ENCODE data around the gene HBG2.
"Not testable (repeated sequence)": the region's sequence is repeated elsewhere in the genome, so short reads cannot be mapped to it uniquely, and the experiment has no call there.

The HBG2 gene

DNA sequence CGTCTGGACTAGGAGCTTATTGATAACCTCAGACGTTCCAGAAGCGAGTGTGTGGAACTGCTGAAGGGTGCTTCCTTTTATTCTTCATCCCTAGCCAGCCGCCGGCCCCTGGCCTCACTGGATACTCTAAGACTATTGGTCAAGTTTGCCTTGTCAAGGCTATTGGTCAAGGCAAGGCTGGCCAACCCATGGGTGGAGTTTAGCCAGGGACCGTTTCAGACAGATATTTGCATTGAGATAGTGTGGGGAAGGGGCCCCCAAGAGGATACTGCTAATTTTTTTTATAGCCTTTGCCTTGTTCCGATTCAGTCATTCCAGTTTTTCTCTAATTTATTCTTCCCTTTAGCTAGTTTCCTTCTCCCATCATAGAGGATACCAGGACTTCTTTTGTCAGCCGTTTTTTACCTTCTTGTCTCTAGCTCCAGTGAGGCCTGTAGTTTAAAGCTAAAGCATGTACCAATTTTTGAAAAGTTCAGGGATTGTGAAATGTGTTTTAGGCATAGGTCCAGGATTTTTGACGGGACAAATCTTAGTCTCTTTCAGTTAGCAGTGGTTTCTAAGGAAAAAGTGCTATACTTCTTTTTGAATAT, 4.7 kb downstream of the HBG2 start, which contains the start of gene HBG1:
Gene HBG1, minus strand, starts transcription at position 51 of the 590 bp plus-strand sequence. CDS start 53 bp downstream, outside the sequence.
- not testable (repeated sequence) for DNase-seq (ENCODE audit: low spot score)

DNA sequence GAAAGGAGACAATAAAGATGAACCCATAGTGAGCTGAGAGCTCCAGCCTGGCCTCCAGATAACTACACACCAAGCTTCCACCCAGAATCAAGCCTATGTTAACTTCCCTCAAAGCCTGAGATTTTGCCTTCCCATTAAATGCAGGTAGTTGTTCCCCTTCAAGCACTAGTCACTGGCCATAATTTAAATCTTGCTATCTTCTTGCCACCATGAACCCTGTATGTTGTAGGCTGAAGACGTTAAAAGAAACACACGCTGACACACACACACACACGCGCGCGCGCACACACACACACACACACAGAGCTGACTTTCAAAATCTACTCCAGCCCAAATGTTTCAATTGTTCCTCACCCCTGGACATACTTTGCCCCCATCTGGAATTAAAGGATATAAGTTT, 6.1 kb downstream of the HBG2 start:
- not testable (repeated sequence) for DNase-seq (ENCODE audit: low spot score)

DNA sequence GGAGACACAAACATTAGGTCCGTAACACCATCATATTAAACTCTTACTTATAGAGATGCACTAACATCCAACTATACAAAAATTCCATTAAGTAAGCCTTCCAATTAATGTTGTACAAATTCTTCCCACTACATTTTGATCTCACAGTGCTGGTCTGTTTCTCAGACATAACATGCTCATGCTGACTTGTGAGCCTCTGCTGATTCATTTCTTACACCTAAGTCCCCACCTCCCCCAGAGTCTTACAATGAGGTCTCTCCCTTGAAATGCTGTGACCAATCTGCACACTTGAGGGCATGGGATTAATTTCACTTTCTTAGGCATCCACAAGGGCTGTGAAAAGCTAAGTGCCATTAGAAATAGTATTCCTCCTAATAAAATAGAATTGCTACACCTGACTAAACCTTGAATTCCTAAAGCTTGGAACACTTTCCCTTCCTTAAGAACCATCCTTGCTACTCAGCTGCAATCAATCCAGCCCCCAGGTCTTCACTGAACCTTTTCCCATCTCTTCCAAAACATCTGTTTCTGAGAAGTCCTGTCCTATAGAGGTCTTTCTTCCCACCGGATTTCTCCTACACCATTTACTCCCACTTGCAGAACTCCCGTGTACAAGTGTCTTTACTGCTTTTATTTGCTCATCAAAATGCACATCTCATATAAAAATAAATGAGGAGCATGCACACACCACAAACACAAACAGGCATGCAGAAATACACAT, 6.9 kb downstream of the HBG2 start:
- no peak for DNase-seq (ENCODE audit: low spot score)

DNA sequence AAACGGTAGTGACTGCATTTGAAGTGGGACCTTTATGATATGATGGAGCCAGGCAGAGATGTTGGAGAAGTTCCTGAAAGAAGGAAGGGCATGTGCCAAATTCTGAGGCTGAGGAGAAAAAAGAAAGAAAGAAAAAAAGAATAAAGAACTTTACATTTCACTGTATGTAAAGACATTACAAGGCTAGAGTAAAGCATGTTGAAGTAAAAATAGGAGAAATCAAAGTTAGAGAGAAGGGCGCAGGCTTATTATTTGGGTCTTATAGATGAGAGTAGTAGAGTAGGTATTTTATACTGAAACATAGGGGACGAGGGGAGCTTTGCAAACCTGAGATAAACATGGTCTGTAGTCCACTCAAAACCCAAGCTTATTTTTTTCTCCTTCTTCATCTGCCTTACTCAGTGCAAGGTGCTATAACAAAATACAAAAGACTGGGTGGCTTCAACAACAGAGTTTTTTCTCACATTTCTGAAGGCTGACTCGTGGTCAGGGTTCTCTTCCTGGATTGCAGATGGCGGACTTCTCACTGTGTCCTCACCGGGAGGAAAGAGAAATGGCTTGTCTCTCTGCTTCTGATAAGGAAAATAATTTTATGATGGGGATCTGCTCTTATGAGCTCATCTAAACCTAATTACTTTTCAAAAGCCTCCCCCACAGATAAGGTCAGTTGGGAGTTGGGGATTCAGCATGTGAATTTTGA, 7.7 kb downstream of the HBG2 start:
- no peak for DNase-seq (ENCODE audit: low spot score)

DNA sequence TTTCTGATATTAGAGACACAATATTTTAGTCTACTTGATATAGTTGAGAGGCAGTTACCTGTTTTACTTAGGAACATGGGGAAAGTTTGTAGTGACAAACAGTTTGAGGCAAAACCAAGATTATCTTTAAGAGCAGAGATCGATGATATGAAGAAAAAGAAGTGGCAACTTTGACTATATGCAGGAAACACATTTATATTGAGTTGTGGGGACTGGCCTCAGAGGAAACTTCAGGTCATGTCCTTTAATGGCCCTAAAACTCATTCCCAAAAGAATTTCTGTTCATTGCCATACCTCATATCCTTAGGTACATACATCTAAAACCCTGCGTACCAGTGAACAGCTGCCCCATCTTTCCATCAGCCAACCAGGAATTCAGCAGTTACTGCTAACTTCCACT, 9.4 kb downstream of the HBG2 start:
- DNase-seq (ENCODE audit: low spot score), result no peak

DNA sequence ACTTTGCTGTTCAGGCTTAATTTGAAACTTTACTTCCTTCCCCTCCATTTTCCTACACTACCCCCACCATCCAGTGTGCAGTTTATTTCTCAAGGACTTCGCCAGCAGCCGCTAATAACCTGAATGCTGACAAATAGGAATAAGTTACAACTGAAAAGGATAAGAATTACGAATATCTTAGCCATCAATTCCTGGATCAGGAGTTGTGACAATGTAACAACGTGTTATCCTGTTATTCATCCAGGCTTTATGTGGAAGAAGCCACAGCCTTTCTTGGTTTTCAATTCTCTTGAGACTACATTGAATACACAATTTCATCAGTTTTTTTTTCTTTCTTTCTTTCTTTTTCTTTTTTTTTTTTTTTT, 10.8 kb downstream of the HBG2 start:
- no peak for DNase-seq (ENCODE audit: low spot score)

DNA sequence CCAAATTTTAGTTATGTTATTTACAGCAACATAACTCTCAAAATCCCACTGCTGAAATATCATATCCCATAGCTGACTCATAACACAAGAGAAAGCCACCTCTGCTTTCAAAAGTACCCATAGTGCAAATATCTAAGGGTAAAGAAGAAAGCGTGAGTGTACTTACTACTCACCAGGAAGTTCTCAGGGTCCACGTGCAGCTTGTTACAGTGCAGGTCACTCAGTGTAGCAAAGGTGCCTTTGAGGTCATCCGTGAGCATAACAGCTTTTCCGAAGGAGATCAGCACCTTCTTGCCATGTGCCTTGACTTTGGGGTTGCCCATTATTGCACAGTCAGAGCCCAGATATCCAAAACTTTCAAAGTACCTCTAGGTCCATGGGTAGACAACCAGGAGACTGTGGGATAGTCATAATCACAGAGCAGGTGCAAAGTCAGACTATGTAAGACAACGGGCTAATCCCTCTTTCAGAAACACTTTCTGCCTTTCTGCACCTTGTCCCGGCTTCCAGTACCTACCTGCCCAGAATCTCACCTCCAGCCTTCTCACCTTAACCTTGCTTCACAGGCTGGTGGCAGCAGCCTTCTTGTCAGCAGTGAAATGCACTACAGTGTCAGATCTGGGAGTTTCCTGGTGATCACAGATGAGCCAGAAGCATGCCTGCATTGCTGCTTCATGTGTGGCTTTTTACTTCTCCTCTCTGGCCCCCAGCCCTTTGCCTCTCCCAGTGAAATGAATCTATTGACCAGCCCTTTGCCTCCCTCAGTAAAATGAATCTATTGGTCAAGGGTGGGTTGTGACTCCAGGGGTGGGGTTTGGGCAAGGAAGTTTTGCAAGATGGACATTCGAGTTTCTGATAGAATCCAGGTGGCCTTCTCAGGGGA, 11.4 kb downstream of the HBG2 start:
- no peak for DNase-seq (ENCODE audit: low spot score)

DNA sequence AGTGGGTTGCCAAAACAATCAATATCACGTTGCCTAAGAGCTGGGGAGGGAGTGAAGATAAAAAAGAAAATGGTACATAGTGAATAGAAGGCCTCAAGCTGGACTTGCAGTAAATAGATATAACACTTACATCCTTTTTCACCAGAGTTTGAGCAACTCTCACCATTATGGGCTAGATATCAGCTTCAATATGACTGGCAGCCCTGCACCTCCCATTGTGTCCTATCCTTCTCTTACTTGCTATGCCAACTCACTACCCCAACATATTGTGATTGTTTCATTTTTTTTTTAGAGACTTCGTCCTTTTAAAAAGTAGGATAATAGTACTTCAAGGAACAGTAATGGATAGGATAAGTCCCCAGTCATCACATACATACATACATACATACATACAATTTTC, 12.4 kb downstream of the HBG2 start:
- DNase-seq (ENCODE audit: low spot score), result no peak

DNA sequence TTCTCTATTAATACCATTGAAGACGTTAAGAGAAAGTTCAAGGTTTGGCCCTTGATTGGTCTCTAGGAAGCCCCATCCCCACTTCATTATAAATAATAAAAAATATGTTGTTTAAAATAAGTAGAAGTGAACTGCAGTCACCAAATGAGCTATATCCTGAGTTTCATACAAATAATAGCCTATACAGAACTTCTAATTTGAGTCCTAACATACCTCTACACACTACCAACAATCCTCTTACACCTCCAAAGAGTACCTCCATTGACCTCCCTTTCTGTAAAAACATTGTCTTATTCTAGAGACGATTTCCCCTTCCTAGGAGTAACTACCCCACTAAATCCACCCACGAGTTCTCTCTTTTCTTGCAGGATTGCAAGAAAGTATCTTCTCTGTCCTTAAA, 13.1 kb downstream of the HBG2 start:
- DNase-seq (ENCODE audit: low spot score), result no peak

DNA sequence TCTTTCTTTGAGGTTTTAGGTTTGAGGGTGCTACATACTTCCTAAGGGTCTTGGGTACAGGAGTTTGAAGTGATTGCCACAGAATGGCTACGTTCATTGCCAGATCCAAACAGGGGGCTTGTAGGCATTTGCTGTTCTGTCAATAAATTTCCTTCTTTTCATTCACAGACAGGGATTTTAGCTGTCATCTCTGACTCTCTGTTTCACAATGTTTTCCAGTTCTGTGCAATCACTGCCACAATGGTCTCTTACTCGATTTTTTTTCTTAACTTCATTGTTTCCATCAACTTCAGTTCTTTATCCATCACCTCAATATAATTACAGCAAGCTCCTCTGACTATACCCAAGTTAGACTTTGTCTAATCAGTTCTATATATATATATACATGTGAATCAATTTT, 14.1 kb downstream of the HBG2 start:
- no peak for DNase-seq (ENCODE audit: low spot score)

DNA sequence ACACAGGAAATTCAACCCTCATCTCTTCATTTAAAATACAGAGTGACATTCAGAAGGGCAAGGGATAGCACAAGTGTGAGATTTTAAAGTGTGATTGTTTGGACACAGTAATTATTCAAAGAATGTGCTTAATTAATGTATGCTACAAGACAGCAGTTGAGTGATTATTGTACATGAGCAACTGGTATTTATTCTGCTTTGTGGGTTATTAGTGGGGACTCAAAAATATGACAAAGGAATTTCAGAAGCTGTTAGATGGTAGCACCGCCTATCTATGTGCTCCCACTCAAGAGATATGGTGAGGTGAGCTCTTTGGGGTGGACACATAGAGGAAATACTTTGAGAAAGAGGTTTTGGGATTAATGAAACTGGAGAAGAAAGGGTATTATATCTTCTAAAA, 14.5 kb downstream of the HBG2 start:
- no peak for DNase-seq (ENCODE audit: low spot score)

DNA sequence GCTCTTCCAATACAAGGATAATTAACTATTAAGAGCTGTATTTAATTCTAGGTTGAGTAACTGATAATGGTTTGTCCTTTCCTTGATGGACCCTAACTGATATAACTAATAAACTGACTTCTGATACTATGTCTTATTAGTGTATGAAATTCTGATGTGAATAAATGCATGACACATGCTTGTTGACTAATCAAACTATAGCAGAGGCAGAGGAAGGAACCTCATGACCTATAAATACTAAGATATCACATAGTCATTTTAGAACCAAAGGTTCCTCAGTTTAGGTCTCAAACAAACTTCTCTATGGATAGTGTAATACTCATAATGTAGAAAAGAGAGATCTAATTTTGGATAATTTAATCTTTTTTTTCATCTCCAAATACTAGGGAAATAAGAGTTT, 15.5 kb downstream of the HBG2 start:
- DNase-seq (ENCODE audit: low spot score), result no peak

DNA sequence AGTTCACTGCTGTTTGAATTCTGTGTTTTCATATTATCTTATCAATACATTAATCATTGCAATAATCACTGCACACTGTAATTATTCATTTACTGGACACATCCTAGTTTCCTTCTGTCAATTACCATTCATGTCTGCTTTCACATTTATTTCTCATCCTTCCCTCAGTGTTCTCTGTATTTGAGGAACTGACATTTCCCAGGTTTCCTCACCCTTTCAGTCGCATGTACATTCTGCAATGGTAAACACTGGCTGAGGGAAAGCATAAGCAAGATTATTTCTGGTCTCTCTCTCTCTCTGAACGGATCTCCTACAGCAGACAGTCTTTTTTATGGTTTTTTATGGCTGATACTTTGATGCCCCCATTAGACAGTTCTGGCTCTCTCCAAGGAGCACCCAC, 16.1 kb downstream of the HBG2 start:
- no peak for DNase-seq (ENCODE audit: low spot score)

DNA sequence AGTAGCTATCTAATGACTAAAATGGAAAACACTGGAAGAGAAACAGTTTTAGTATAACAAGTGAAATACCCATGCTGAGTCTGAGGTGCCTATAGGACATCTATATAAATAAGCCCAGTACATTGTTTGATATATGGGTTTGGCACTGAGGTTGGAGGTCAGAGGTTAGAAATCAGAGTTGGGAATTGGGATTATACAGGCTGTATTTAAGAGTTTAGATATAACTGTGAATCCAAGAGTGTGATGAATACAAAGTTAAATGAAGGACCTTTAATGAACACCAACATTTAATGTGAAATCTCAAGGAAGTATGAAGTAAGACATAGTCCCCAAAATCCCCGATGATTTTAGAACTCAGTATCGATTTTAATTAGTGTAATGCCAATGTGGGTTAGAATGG, 17.2 kb downstream of the HBG2 start:
- no peak for DNase-seq (ENCODE audit: low spot score)

DNA sequence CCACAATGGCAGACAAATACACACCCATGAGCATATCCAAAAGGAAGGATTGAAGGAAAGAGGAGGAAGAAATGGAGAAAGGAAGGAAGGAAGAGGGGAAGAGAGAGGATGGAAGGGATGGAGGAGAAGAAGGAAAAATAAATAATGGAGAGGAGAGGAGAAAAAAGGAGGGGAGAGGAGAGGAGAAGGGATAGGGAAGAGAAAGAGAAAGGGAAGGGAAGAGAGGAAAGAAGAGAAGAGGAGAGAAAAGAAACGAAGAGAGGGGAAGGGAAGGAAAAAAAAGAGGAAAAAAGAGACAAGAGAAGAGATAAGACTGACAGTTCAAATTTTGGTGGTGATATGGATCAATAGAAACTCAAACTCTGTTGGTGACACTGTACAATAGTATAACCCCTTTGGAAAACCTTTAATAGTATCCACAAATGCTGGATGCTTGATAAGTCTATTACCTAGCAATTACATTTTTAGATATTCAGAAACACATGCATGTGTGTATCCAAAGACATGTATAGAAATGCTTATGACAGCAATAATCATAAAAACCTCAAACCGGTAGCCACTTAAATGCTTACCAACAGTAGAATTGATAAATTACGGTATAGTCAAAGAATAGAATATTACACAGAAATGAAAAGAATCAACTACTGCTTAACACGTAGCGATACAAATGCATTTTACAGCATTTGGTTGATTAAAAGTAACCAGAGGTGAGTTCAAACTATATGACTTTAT, 19.1 kb downstream of the HBG2 start:
- no peak for DNase-seq (ENCODE audit: low spot score)

DNA sequence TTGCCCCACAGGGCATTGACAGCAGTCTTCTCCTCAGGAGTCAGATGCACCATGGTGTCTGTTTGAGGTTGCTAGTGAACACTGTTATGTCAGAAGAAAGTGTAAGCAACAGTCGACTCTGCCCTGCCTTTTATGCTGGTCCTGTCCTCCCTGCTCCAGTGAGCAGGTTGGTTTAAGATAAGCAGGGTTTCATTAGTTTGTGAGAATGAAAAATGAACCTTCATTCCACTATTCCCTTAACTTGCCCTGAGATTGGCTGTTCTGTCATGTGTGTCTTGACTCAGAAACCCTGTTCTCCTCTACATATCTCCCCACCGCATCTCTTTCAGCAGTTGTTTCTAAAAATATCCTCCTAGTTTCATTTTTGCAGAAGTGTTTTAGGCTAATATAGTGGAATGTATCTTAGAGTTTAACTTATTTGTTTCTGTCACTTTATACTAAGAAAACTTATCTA, 20.2 kb downstream of the HBG2 start, which contains the start of gene HBD:
Gene HBD, minus strand, starts transcription at position 103 of the 454 bp plus-strand sequence. Its CDS starts 50 bp downstream, at position 53.
- no peak for DNase-seq (ENCODE audit: low spot score)

DNA sequence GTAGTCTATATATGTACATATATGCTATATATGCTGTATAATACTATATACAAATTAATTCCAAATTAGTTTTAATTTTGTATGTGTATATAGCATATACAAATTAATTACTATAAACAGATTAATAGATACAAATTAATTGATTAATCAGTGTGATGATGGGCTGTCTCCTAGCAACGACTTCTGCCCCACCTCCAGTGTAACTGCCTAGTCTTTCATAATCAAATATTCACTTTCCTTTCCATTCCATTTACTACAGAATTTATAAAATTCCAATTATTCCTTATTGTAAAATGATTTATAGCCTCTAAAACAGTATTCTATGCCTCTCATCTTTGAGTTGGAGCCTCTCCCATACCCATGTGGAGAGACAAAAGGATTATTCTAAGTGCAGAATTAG, 21.3 kb downstream of the HBG2 start:
- no peak for DNase-seq (ENCODE audit: low spot score)

DNA sequence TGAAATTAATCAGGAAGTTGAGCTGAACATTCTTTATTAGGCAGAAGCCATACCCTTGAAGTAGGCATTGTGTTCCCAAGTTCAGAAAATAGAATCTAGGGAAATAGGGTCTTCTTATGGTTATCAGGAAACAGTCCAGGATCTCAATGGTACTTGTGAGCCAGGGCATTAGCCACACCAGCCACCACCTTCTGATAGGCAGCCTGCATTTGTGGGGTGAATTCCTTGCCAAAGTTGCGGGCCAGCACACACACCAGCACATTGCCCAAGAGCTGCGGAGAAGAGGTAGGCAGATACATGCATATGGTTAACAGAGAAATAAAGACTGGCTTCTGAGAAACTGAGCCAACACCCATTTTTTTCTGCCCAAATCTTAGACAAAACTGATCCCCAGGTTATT, 21.8 kb downstream of the HBG2 start:
- no peak for DNase-seq (ENCODE audit: low spot score)

DNA sequence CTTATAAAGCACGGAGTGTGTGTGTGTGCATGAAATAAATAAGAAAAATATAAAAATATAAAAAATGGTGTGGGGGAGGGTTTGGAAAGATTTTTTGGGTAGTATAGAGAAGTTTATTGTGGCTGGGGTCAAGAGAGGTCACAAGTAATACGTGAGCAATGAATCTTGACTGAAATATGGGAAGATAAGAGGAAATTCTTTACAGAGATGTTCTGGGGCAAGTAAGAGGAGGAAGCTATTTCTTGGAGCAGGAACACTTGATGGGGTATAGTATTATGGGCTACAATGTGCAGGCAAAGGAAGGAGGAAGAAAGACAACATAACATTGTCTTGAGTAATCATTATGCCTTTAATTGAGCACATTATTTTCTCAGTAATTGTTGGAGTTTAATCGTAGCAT, 22.4 kb downstream of the HBG2 start:
- DNase-seq (ENCODE audit: low spot score), result no peak

DNA sequence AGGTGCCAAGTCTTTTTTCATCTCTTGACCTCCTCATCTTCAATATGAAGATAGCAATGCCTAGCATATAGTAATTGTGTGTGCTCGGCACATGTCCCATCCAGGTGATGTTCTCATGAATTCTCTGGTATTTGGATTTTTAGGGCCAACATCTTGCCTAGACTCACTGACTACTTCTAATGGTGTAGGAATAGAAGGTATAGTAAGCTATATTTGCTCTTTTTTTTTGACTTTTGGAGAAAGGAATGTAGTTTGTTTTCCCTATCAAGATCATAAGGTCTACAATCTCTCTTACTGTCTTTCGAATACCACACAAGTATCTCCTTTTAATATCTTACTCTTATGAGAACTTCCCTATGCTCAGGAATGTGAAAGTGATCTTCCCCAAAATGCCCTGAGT, 23.5 kb downstream of the HBG2 start:
- no peak for DNase-seq (ENCODE audit: low spot score)

DNA sequence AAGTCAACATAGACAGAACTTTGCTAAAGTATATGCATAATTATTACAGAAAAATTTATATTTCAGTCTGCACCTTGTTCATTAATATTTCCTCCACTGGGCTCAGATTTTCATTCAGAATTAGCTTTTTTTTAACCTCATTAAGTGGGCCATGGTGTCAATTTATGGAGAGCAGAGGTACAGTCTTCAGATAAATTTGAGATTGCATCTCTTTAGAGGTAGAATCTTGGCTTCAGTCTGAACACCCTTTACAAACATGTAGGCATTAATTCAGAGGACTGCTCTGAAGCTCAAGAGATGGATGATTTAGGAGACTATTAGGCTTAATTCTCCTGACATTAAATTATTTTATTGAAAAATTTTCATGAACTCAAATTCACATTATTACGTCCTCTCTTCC, 24.3 kb downstream of the HBG2 start:
- no peak for DNase-seq (ENCODE audit: low spot score)

DNA sequence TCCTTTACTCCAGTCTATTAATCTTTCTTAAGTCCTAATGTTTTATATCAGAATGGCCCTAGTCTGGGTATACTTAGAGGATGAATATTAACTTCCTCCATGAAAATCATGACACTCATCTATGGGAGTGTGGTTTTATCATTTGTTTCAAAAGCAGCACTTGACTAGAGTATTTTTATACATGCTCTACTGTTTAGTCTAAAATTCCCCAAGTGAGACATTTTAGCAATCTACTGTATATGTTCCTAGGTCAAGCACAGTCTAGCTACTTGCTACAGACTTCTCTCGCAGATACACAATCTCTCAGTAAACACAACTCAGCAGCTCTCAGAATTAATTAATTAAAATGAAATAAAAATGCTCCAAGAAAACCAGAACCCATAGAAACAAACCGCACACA, 24.8 kb downstream of the HBG2 start:
- no peak for DNase-seq (ENCODE audit: low spot score)

Measured in cerebellar cortex (tissue), 1 donor.